ENCODE results near the gene ROBO1.

- TF ChIP-seq EZH2 (IDR thresholded peaks at IDR 0.05; ENCODE audit: borderline replicate concordance, low read depth, low read length, severe bottlenecking) (no peak), CTCF (IDR thresholded peaks at IDR 0.05; ENCODE audit: borderline replicate concordance, extremely low read depth, low read length, poor library complexity, severe bottlenecking) (no peak)
Measured at GRCh38 chr3:79148786-79149185, 619.0 kb downstream of the ROBO1 start.
